Endometrial microvascular endothelial cells (primary cell): ENCODE results near the gene ACSL1. TPM values are rescaled to one million over a fixed set of nuclear protein-coding genes. Genes with fewer than 3 reads are reported as not detected.

Source experiments
- in situ Hi-C: cut with HindIII; loops from 2 replicates; pipeline ENCODE4 v1.10.0; 2017; ENCODE audit warnings: low sequenced_read_pairs, low pct_unique_long_range_greater_than_20kb; ENCODE audit errors: inconsistent ontology term
- total RNA-seq: library from RNA; depleted of rRNA; stranded (reverse); fragments of >200 nt; gene quantifications from one replicate; pipeline ENCODE4 v1.2.3, GENCODE V29; 2015; ENCODE audit errors: inconsistent ontology term

ACSL1 gene
- total RNA-seq, 1 donor from 2014 or later = 19.0 TPM

- in situ Hi-C loops = no loop called here
Observed at GRCh38 chr4:184705692-184706091, 120.1 kb downstream of the ACSL1 start.

Other genes starting within 250 kb of the ACSL1 start
- gene CASP3, start 176.5 kb downstream of the ACSL1 start, total RNA-seq = 50.5 TPM
- gene PRIMPOL, start 176.2 kb downstream of the ACSL1 start, total RNA-seq = 8.1 TPM
- 20.2 TPM for gene CENPU, start 91.9 kb downstream of the ACSL1 start, total RNA-seq
- not detected for gene HELT, start 192.5 kb upstream of the ACSL1 start, total RNA-seq